NCI-H1436 treated with DMSO at 0.1 percent for 48 hours (cell line): Measurements from ENCODE around the gene EXOSC3.
"Not testable (repeated sequence)": the region's sequence is repeated elsewhere in the genome, so short reads cannot be mapped to it uniquely, and the experiment has no call there.

Experiments
- DNase-seq: peaks from one replicate; lab custom pipeline; 2025; lab: John Stamatoyannopoulos, UW

The EXOSC3 gene

GRCh38 chr9:37784616-37785483 is at the start of gene EXOSC3:
Gene EXOSC3, minus strand, starts transcription at chr9:37785064. Its CDS starts 20 bp downstream, at chr9:37785044.
- peak; percentile 25 for DNase-seq

DNA sequence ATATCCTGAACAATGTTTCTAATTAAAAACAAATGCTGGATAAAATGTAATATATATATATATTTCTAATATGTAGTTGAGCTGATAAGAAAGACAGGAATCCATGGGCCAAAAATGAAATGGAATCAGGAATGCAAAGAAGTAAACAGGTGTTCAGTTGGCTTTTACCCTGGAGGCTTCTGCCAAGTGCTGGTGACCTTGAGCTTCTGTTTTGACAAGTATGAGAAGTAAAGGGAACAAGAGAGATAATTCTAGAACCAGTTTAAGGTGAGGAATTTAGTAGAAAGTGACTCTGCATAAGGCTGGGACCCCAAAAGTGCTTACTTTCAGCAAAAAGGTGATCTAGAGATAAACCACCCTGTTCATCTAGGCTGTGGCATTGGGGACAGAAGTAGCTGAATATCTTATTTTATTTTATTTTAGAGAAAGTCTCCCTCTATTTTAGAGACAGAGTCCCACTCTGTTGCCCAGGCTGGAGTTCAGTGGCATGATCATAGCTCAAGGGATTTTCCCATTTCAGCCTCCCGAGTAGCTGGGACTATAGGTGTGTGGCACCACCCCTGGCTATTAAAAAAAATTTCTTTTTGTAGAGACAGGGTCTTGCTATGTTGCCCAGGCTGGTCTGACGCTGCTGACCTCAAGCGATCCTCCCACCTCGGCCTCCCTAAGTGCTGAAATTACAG is 42.8 kb upstream of the EXOSC3 start:
- DNase-seq, result no peak

DNA sequence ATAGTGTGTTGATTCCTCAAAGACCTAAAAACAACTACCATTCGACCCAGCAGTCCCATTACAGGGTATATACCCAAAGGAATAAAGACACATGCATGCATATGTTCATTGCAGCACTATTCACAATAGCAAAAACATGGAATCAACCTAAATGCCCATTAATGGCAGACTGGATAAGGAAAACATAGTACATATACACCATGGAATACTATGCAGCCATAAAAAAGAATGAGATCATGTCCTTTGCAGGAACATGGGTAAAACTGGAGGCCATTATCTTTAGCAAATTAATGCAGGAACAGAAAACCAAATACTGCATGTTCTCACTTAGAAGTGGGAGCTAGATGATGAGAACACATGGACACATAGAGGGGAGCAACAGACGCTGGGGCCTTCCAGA is 40.3 kb upstream of the EXOSC3 start:
- not testable (repeated sequence) for DNase-seq

DNA sequence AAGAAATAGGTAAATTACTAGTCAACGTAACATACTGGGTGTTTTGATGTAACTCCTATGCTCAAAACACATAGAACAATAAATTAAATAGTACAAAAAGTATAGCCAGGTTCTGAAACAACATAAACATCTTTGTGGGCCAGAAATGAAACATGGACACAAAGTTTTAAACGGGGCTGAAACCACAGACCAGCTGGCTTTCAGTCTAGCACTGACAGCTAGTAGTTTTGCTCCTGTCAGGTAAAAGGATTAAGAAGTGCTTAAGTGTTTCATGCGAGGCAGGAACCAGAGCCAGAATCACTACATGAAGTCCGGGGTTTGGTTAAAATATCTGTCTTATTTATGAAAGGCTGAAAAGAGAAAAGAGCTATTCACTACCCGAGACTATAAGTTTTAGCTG is 35.3 kb upstream of the EXOSC3 start:
- no peak for DNase-seq

DNA sequence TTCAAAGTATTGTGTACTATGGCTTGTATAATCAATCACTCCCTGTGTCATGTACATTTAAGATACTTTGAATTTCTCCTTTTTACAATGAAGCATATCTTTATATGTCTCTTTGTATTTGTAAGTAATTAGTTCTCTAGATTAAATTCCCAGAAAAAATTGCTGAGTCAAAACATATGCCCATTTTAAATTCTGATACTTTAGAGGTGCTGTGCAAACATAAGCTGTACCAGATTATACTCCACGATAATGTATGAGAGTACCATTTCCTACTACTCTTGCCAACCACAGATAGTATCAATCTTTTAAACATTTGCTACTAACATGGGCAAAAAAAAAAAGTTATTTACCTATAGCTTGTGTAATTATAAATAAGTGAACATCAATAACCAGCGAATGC is 34.0 kb upstream of the EXOSC3 start:
- no peak for DNase-seq

- no peak for DNase-seq
Measured at GRCh38 chr9:37812773-37813379, 28.0 kb upstream of the EXOSC3 start.

GRCh38 chr9:37811906-37812476 is 27.1 kb upstream of the EXOSC3 start:
- no peak for DNase-seq

DNA sequence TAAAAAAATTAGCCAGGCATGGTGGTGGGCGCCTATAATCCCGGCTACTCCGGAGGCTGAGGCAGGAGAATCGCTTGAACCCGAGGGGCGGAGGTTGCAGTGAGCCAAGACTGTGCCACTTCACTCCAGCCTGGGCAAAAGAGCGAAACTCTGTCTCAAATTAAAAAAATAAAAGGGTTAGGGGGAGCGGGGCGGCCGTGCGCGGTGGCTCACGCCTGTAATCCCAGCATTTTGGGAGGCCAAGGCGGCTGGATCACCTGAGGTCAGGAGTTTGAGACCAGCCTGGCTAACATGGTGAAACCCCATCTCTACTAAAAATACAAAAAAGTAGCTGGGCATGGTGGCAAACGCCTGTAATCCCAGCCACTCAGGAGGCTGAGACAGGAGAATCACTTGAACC is 24.8 kb upstream of the EXOSC3 start:
- DNase-seq, result not testable (repeated sequence)

- no peak for DNase-seq
Measured at GRCh38 chr9:37806271-37806670, 21.4 kb upstream of the EXOSC3 start.

DNA sequence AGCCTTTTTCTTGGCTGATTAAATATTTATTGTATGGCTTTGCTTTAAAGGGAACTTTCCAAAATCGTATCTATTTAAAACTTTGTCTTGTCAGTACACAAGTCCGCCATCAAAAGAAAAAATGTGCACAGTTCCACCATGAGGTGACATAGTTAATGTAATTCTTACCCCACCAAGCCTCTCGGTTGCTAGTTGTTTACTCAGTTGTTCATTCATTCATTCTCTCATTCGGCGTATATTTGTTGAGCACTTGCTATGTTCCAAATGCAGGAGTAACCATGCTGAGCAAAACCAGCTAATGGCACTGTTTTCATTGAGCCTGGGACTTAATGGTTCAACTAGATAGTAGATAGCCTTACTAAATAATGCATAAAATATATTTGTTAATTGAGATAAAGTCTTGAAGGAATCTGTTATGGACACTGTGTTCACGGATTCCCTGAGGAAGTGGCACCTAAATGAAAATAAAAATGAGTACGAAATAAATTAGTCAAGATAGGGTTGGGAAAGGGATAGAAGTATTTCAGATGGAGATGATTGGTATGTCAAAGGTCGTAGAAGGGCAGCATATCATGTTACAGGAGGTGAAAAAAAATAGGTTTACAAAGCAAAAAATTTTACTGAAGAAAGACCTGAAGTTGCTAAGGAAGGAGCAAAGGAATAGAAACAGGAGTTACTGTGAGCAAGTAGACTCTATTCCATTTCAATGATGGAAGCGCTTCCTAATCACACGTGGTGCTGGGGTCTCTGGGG is 17.3 kb upstream of the EXOSC3 start:
- DNase-seq, result no peak

- no peak for DNase-seq
Measured at GRCh38 chr9:37801287-37801850, 16.5 kb upstream of the EXOSC3 start.

DNA sequence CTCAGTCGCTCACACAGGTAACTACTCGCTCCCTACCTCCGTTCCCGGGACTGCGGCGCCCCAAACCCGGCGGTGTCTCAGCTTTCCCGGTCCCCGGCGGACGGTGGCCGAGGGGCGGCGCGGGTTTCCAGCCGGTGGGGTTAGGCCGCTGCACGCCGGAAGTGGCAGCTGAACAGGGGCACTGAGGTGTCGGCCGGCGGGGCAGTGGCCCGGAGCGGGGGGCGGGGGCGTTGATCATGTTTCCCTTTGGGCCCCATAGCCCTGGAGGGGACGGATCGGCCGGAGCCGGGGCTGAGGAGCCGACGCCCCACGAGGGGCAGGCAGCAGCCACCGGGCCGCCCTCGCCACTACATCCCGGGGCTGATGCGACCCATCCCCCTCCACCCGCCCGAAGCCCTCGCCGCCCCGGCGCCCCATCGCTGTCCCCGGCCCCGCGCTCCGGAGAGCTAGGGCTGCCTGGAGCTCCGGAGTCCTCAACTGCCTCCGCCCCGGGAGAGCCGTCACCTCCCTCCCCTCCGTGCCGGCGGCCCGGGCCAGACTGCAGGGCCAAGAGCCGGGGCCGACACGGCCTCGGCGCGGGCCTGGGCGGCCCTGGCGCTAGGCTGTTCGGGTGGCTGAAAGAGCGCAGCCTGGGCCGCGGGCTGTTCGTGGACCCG is 15.9 kb upstream of the EXOSC3 start, which contains the start of gene DCAF10:
DCAF10 (plus strand) TSS at position 167 of the 656 bp plus-strand sequence; CDS start at position 237, 70 bp downstream.
- DNase-seq, result no peak

DNA sequence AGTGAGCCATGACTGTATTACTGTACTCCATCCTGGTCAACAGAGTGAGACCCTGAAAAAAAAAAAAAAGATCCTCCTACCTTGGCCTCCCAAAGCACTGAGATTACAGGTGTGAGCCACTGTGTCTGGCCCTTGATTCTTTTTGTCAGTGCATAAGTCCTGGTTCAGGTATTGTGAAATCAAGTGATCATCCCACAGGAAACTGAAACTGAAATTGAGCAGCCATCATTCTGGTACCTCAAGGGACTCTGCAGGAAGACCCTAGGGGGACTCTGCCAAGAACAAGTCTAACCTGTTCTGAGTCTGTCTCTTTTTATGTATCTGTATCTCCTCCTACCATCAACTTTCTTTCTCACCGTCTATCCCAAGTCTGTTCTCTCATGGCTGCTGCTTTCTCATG is 13.8 kb upstream of the EXOSC3 start:
- no peak for DNase-seq

DNA sequence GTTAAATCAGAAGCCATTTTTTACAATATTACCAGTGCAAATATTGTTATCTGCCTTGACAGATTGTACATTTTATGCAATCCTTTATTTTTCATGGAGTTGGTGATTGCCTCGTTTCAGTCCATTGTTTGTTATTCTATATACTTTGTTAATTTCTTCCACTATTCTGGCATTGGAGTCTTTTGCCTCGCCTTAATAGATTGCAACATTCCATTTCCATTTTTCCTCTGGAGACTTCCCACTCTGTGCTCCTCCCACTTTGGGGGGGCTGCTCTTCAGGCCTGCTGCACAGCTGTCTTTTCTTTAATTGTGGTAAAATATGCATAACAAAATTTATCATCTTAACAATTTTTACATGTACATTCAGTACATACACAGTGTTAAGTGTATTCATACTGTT is 11.4 kb upstream of the EXOSC3 start:
- DNase-seq, result no peak

DNA sequence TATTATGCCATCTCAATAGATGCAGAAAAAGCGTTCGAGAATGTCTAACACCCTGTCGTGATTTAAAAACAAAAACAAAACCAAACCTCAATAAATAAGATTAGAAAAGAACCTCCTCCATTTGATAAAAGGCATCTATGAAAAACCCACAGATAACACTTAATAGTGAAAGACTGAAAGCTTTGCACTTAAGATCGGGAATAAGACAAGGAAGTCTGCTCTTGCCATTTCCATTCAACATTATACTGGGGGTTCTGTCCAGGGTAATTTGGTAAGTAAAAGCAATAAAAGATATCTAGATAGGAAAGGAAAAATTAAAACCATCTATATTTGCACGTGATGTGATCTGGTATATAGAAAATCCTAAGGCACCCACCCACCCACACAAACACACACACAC is 7.3 kb upstream of the EXOSC3 start:
- no peak for DNase-seq

DNA sequence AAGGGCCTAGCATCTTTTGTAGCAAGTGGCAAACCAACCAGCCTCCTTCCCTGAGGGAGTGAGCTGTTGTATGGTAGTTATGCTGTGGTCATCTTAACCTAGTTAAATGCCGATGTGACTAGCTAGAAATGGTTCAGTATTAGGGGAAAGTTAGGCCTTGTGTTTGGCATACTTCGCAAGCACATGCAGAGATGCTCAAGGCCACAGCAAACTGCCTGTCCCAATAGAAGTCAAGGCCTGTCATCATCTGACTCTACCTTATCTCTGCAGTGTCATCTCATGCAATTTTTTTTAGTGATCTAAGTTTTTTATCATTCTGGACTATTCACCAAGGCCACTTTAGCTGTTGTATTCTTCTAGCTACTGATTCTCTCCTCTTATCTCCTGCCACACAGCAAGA is 5.2 kb upstream of the EXOSC3 start:
- DNase-seq, result no peak

- DNase-seq, result no peak
Measured at GRCh38 chr9:37788332-37788731, 3.5 kb upstream of the EXOSC3 start.

DNA sequence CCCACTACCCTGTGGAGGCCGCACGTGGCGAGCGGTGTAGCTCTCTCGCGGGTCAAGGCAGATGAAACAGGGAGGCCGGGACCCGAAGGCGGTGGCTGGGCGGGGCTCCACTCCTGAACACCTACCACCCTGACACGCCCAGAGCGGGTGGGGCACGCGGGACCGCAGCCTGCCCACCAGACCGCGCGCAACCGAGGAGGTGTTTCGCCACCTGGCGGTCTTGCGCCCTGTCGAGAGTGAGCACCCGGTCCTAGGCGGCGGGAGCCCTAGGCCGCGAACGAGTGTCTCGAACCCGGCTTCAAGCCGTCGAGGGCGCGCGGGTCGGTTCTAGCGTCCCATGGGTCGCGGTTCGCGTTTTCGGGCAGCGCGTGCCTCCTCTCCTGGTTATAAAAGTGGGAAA is 2.2 kb upstream of the EXOSC3 start:
- DNase-seq, result no peak

DNA sequence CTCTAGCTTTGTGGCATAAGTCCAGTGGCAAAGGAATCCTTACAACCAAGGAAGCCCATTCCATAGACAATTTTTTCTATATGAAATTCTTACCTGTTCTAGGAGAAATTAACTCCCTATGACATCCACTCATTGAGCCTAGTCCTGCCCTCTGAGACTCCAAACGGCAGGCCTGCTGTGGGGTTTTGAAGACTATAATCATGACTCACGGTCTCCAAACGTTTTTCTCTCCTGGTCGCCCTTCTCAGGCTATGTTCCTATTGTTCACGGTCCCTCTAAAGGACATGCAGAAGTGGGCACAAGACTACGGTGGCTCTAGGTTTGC is 611 bp downstream of the EXOSC3 start:
- no peak for DNase-seq

- DNase-seq, result no peak
Measured at GRCh38 chr9:37778534-37778933, 6.3 kb downstream of the EXOSC3 start.

DNA sequence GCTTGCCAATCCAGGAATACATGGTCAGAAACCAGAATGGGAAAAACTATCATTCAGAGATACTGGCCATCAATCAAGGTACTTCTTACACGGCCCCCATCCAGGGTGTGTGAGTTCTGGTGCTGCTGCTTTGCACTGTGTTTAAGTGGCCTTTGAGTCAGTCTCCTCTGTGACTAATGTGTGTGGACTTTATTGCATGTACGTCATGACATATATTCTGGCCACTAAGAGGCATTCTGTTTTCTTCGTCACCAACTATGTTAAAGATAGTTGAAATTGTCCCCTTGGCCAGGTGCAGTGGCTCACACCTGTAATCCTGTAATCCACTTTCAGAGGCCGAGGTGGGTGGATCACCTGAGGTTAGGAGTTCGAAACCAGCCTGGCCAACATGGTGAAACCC is 8.5 kb downstream of the EXOSC3 start:
- no peak for DNase-seq
